HG03460 (cell line): Measurements from ENCODE around the gene FRG2.
A peak's percentile ranks its signal among the peaks of the same experiment; 100 is the strongest.
"Not testable (repeated sequence)": the region's sequence is repeated elsewhere in the genome, so short reads cannot be mapped to it uniquely, and the experiment has no call there.

ENCODE experiments used
- ATAC-seq: cut with Tn5 transposase; IDR thresholded peaks from one replicate; pipeline ENCODE4 v1.9.1; 2021; ENCODE audit not compliant: unreplicated experiment

FRG2 gene

GRCh38 chr4:190016369-190017289 lies 10.4 kb downstream of the FRG2 start:
- ATAC-seq: no peak

GRCh38 chr4:190015538-190016368 lies 11.3 kb downstream of the FRG2 start:
- ATAC-seq: no peak

- peak; percentile 57 for ATAC-seq
Observed at GRCh38 chr4:190014771-190015537, 12.1 kb downstream of the FRG2 start.

DNA sequence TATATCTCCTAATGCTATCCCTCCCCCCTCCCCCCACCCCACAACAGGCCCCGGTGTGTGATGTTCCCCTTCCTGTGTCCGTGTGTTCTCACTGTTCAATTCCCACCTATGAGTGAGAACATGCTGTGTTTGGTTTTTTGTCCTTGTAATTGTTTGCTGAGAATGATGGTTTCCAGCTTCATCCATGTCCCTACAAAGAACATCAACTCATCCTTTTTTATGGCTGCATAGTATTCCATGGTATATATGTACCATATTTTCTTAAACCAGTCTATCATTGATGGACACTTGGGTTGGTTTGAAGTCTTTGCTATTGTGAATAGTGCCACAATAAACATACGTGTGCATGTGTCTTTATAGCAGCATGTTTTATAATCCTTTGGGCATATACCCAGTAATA lies 37.1 kb downstream of the FRG2 start:
- not testable (repeated sequence) for ATAC-seq

GRCh38 chr4:189988877-189989431 lies 38.1 kb downstream of the FRG2 start:
- no peak for ATAC-seq

- not testable (repeated sequence) for ATAC-seq
Observed at GRCh38 chr4:189985651-189986243, 41.3 kb downstream of the FRG2 start.

- ATAC-seq: not testable (repeated sequence)
Observed at GRCh38 chr4:189984661-189985060, 42.4 kb downstream of the FRG2 start.

GRCh38 chr4:189983916-189984526 lies 43.0 kb downstream of the FRG2 start:
- ATAC-seq: not testable (repeated sequence)

GRCh38 chr4:189981970-189982369 lies 45.1 kb downstream of the FRG2 start:
- no peak for ATAC-seq

GRCh38 chr4:189980292-189980691 lies 46.8 kb downstream of the FRG2 start:
- ATAC-seq: not testable (repeated sequence)

DNA sequence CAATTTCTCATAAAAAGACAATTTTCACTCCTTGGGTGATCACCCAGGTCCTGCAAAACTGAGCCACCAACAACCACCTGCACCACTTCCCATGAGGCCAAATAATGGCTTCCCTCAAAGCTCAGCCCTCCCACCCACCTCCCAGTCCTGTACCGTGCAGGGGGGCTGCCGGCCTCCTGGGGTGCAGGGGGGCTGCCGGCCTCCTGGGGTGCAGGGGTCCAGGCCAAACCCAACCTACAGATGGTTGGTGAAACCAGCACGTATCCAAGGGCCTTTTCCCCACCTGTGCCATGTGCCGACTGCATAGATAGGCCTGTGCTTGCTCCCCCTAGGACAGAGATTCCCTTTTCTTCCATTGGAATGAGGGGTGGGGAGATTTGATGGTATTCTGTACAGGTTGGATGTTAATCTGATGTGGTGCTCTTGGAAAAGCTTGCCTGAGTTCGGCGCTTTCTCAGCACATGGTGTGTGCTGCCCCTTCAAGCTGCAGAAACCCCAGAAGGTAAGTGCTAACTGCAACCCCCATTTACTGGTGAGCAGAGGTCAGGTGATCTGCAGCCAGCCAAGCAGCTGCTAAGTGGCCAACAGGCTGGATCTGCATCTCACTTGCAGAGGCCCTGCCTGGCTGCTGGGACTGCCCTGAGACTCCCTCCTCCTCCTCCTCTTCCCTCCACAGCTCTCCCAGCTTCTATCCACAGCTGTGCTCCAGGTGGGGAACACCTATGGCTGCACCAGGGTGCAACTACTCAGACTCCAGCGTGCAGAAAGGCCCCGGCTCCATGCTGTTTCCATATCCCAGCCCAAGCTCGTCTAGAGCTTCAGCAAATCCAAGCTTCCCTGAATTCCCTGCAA lies 47.6 kb downstream of the FRG2 start:
- no peak for ATAC-seq
